ENCODE results near the gene LAMTOR4. TPM values are rescaled to one million over a fixed set of nuclear protein-coding genes. Genes with fewer than 3 reads are reported as not detected.
A peak's percentile ranks its signal among the peaks of the same experiment; 100 is the strongest.

The LAMTOR4 gene
- 100 to 1,000 TPM in 3 of 4 donors, 10 to 100 TPM in 1; 53.3 to 197 (median 115) TPM for total RNA-seq

DNA sequence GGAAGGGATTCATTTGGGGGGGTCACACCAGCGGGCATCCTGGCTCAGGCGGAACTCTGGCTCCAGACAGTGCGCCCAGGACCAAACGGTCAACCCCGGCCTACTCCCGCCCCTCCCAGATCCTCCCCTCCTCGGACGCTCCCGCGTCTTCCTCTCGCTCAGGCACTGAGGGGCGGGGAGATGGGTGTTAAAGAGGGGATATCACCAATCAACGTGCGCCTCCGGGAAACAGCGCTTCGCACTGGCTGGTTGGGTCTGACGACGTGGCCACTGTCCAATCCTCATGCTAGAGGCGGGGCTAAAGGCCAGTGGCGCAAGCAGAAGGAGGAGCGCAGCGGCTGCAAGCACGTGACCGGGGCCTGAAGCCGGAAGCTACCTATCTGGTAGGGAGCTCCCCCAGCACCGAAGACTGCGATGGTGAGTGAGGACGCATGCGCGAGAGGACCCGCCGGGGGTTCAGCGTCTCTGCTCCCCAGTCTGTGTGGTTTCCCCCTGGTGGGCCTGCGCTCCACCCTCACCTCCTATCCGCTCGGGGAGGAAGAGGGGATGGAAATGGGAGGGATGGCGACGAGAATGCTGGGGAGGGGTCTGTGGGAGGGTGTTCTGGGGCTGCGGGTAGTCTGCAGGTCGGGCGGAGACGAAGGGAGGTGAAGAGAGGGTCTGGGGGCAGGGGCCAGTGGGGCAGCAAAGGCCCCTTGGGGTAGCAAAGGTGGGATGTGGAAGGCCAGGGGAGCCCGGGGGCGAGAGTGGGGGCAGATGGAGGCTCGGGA is at the start of gene LAMTOR4:
LAMTOR4 (plus strand) TSS at position 360 of the 770 bp plus-strand sequence; CDS start at position 415, 55 bp downstream.
- Histone ChIP-seq H3K27ac (peak within 1 kb of the TSS; percentile 90 to 92), H3K9me3 (no peaks in the 10 kb centered on the region), H3K4me1 (peaks cover 0 to 11% of the 10 kb centered on the region in 2 donors), H3K4me3 (peak within 1 kb of the TSS; percentile 71 to 91), H3K27me3 (no peaks in the 10 kb centered on the region), H3K36me3 (no peaks in the 10 kb centered on the region)
- peak; percentile 99 for DNase-seq
- intact Hi-C loops (cut with DNase I; ENCODE audit: low total_unique reads) = no loop called here
- TF ChIP-seq, protein P1, sequence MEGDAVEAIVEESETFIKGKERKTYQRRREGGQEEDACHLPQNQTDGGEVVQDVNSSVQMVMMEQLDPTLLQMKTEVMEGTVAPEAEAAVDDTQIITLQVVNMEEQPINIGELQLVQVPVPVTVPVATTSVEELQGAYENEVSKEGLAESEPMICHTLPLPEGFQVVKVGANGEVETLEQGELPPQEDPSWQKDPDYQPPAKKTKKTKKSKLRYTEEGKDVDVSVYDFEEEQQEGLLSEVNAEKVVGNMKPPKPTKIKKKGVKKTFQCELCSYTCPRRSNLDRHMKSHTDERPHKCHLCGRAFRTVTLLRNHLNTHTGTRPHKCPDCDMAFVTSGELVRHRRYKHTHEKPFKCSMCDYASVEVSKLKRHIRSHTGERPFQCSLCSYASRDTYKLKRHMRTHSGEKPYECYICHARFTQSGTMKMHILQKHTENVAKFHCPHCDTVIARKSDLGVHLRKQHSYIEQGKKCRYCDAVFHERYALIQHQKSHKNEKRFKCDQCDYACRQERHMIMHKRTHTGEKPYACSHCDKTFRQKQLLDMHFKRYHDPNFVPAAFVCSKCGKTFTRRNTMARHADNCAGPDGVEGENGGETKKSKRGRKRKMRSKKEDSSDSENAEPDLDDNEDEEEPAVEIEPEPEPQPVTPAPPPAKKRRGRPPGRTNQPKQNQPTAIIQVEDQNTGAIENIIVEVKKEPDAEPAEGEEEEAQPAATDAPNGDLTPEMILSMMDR (IDR thresholded peaks at IDR 0.05) = peak in 2 of 4 experiments; percentile 4 to 9
- TF ChIP-seq POLR2A (IDR thresholded peaks at IDR 0.05) = peak; percentile 73 to 91

DNA sequence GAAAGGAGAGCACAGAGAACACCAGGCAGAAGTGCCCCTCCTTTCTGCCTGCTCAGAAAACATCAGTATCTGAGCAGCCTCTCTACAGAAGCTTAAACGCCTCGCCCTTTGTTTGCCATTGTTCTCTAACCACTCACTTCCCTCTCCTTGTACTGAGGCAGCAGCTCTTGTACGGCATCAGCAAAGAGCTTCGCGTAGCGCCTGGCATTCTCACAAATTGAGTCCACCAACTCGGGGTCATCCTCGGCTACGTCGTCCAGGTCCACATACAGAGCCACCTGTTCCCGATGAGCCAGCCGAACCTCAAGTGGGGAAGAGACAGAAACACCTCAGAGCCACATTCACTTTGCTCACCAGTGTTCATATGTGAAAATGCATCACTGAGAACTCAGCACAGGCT is 49.3 kb upstream of the LAMTOR4 start:
- Histone ChIP-seq H3K4me3 (peak overlapping the region in 1 of 2 donors; percentile 84), H3K27me3 (no peaks in the 10 kb centered on the region), H3K9me3 (no peaks in the 10 kb centered on the region), H3K4me1 (peaks cover 0 to 17% of the 10 kb centered on the region in 2 donors), H3K36me3 (no peaks in the 10 kb centered on the region), H3K27ac (peak overlapping the region in 1 of 2 donors; percentile 87)
- intact Hi-C loops (cut with DNase I; ENCODE audit: low total_unique reads) = no loop called here
- DNase-seq = no peak
- TF ChIP-seq, protein P1 (IDR thresholded peaks at IDR 0.05) = no peak
- TF ChIP-seq POLR2A (IDR thresholded peaks at IDR 0.05) = no peak

- Histone ChIP-seq H3K27ac (peak overlapping the region; percentile 87 to 96), H3K4me1 (peaks cover 0 to 17% of the 10 kb centered on the region in 2 donors), H3K9me3 (no peaks in the 10 kb centered on the region), H3K27me3 (no peaks in the 10 kb centered on the region), H3K36me3 (no peaks in the 10 kb centered on the region), H3K4me3 (peak overlapping the region; percentile 72 to 84)
- peak; percentile 92 to 93 for DNase-seq
- intact Hi-C loops (cut with DNase I; ENCODE audit: low total_unique reads) = no loop called here
- TF ChIP-seq, protein P1 (IDR thresholded peaks at IDR 0.05) = peak in 1 of 4 experiments; percentile 42
- peak in 1 of 2 donors; percentile 54 for TF ChIP-seq POLR2A (IDR thresholded peaks at IDR 0.05)
Observed at GRCh38 chr7:100100420-100101015, 48.2 kb upstream of the LAMTOR4 start.

DNA sequence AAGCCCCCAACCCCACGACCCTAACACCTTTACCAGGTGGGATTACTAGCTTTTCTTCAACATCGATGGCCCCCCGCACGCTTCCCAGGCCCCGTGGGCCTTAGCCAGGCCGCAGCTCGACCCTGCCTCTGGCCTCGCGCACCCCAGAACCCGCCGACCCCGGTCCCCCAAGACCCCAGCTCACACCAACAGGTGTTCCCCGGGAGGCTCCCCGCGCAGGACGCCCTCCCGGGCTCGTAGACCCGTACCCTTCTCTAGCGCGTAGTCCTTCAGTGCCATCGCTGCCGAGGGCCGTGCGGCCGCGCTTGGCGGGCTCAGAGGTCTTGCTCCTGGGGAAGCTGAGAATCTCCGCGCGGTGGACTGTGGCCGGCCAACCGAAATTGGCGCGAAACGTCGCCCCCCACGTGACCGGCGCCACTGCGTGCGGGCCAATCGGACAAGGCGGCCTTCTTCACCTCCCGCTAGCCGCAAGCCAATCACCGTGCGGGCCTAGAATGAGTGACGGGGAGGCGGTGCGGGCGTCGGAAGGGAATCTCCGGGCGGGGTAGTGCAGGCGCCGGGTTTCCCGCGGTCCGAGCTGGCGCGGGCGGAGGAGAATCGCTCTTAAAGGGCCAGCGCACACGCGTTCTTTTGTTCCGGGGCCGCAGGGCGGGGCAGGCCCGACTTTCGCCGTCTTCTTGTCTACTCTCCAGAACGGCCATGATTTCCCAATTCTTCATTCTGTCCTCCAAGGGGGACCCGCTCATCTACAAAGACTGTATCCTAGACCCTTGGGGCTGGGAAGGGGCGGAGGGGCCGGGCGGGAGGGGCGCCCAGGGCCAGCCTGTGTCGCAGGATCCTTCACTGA is 47.5 kb upstream of the LAMTOR4 start, which contains the start of the genes AP4M1 and MCM7:
AP4M1 (plus strand) TSS at position 628 of the 847 bp plus-strand sequence; CDS start at position 700, 72 bp downstream.
MCM7 (minus strand) TSS at position 382 of the 847 bp plus-strand sequence; CDS start at position 279, 103 bp downstream.
- Histone ChIP-seq H3K4me3 (peak within 1 kb of the TSS; percentile 72 to 84), H3K36me3 (no peaks in the 10 kb centered on the region), H3K27me3 (no peaks in the 10 kb centered on the region), H3K4me1 (peaks cover 0 to 17% of the 10 kb centered on the region in 2 donors), H3K27ac (peak within 1 kb of the TSS; percentile 92 to 96), H3K9me3 (no peaks in the 10 kb centered on the region)
- peak; percentile 98 to 99 for DNase-seq
- TF ChIP-seq, protein P1 (IDR thresholded peaks at IDR 0.05) = peak in 1 of 4 experiments; percentile 31
- TF ChIP-seq POLR2A (IDR thresholded peaks at IDR 0.05) = peak; percentile 13 to 48
- intact Hi-C loops (cut with DNase I; ENCODE audit: low total_unique reads) = no loop called here
